GM13977 (cell line): ENCODE data around the gene CIC.
A peak's percentile ranks its signal among the peaks of the same experiment; 100 is the strongest.
"Not testable (repeated sequence)": the region's sequence is repeated elsewhere in the genome, so short reads cannot be mapped to it uniquely, and the experiment has no call there.

Source experiments
- DNase-seq: peaks from one replicate; pipeline ENCODE4 v3.0.0; 2012; ENCODE audit warnings: low spot score
- in situ Hi-C: fragments of 300-500 bp; cut with MboI; formaldehyde crosslinking; loops from one replicate; pipeline ENCODE4 v1.12.0; 2022; ENCODE audit warnings: low sequenced_read_pairs, low pct_unique_long_range_greater_than_20kb, mixed read lengths, inconsistent platforms; ENCODE audit not compliant: unreplicated experiment
- TF ChIP-seq, protein P1 (sequence below): IDR thresholded peaks from 2 replicates; pipeline ENCODE4 v1.5.1; 2012; ENCODE audit warnings: mild to moderate bottlenecking, control low read depth; ENCODE audit not compliant: insufficient read depth; ENCODE audit errors: extremely low read depth, missing control alignments

CIC gene

GRCh38 chr19:42255766-42256745 is 13.0 kb upstream of the CIC start:
- in situ Hi-C loops = no loop called here
- TF ChIP-seq, protein P1, sequence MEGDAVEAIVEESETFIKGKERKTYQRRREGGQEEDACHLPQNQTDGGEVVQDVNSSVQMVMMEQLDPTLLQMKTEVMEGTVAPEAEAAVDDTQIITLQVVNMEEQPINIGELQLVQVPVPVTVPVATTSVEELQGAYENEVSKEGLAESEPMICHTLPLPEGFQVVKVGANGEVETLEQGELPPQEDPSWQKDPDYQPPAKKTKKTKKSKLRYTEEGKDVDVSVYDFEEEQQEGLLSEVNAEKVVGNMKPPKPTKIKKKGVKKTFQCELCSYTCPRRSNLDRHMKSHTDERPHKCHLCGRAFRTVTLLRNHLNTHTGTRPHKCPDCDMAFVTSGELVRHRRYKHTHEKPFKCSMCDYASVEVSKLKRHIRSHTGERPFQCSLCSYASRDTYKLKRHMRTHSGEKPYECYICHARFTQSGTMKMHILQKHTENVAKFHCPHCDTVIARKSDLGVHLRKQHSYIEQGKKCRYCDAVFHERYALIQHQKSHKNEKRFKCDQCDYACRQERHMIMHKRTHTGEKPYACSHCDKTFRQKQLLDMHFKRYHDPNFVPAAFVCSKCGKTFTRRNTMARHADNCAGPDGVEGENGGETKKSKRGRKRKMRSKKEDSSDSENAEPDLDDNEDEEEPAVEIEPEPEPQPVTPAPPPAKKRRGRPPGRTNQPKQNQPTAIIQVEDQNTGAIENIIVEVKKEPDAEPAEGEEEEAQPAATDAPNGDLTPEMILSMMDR = no peak
- DNase-seq = no peak

GRCh38 chr19:42257842-42258241 is 11.2 kb upstream of the CIC start:
- in situ Hi-C loops, DNase-seq: not testable (repeated sequence)

DNA sequence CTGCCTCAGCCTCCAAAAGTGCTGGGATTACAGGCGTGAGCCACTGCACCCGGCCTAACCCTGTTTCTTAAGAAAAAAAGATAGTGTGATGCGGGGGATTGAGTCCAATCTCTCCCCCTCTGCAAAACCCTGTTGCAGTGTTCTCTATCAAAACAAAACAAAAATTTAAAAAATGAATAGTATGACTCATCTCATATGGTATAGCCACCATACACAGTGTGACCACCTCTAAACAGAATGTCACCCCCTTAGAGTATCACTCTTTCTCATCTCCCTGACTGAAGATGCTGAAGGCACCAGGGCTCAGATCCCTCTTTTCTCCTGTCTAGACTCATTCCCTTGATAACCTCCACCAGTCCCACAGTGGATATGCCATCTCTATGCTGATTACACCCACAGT is 7.3 kb upstream of the CIC start:
- in situ Hi-C loops = no loop called here
- TF ChIP-seq, protein P1 = no peak
- no peak for DNase-seq

- DNase-seq, in situ Hi-C loops: not testable (repeated sequence)
Observed at GRCh38 chr19:42266105-42266504, 2.9 kb upstream of the CIC start.

GRCh38 chr19:42266928-42267603 is 2.0 kb upstream of the CIC start:
- DNase-seq = not testable (repeated sequence)

GRCh38 chr19:42267644-42268141 is 1.4 kb upstream of the CIC start:
- DNase-seq = no peak
- in situ Hi-C loops = no loop called here
- TF ChIP-seq, protein P1 = no peak

More at GRCh38 chr19:42266928-42267603, 2.0 kb upstream of the CIC start:
- in situ Hi-C loops = not testable (repeated sequence)

GRCh38 chr19:42268142-42268703 is 829 bp upstream of the CIC start:
- TF ChIP-seq, protein P1 = no peak
- peak; percentile 93 for DNase-seq

More at GRCh38 chr19:42268142-42268703, 829 bp upstream of the CIC start:
- in situ Hi-C loops = no loop called here
